Neural progenitor cell (in vitro differentiated cells): ENCODE measurements around the gene TSBP1.

Experiments
- EZH2 ChIP-seq: fragments of 200-600 bp; sonication (generic); IDR thresholded peaks from 2 replicates; pipeline ENCODE4 v1.6.1; 2017; ENCODE audit warnings: antibody characterized with exemption, mild to moderate bottlenecking, moderate library complexity
- TF ChIP-seq, protein P1 (sequence below): fragments of 200-600 bp; sonication (generic); IDR thresholded peaks from 2 replicates; pipeline ENCODE4 v1.5.1; 2017; ENCODE audit warnings: antibody characterized with exemption, mild to moderate bottlenecking

DNA sequence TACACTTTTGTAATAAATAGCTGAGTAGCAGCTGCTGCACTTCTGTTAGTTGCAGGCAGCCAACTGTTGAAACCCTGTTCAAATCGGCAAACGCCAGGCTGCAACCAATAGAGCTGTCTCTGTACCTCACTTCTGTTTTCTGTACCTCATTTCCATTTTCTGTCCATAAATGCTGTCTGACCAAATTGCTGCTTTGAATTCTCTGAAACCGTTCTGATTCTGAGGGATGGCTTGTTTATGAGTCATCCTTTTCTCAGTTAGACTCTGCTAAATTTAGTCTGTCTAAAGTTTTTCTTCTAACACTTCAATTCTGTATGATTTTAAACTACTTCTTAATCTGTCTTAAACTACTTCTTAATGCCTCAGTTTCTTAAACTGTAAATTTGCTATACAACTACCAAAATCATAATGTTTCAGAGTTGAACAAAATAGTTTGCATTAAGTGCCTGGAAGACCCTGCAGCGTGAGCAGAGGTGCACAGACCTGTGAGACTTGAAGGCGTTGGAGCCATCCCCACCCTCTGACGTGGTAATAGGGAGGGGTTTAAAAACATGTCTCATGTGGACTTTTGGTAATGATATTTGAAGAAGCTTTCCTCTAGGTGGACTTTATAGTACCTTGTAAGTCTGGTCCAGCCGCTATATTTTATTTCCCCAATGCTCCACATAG lies 25.7 kb upstream of the TSBP1 start:
- TF ChIP-seq, protein P1, sequence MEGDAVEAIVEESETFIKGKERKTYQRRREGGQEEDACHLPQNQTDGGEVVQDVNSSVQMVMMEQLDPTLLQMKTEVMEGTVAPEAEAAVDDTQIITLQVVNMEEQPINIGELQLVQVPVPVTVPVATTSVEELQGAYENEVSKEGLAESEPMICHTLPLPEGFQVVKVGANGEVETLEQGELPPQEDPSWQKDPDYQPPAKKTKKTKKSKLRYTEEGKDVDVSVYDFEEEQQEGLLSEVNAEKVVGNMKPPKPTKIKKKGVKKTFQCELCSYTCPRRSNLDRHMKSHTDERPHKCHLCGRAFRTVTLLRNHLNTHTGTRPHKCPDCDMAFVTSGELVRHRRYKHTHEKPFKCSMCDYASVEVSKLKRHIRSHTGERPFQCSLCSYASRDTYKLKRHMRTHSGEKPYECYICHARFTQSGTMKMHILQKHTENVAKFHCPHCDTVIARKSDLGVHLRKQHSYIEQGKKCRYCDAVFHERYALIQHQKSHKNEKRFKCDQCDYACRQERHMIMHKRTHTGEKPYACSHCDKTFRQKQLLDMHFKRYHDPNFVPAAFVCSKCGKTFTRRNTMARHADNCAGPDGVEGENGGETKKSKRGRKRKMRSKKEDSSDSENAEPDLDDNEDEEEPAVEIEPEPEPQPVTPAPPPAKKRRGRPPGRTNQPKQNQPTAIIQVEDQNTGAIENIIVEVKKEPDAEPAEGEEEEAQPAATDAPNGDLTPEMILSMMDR = no peak
- no peak for TF ChIP-seq EZH2
